IPS-20b (cell line): Measurements from ENCODE around the gene GPR141.

Experiments used
- H3K27ac ChIP-seq: one replicate; pipeline ENCODE4 v1.5.1; 2013; ENCODE audit warnings: low read length
- H3K27me3 ChIP-seq: 2 replicates; pipeline ENCODE4 v1.6.1; 2013; ENCODE audit warnings: mild to moderate bottlenecking, low read length, inconsistent platforms; ENCODE audit not compliant: insufficient read depth
- H3K36me3 ChIP-seq: 2 replicates; pipeline ENCODE4 v1.6.1; 2013; ENCODE audit warnings: low read depth, mild to moderate bottlenecking, inconsistent platforms, low read length, moderate library complexity; ENCODE audit not compliant: insufficient read depth
- H3K4me1 ChIP-seq: 2 replicates; pipeline ENCODE4 v1.6.1; 2013; ENCODE audit warnings: mild to moderate bottlenecking, control low read depth, inconsistent platforms, low read length, moderate library complexity; ENCODE audit not compliant: insufficient read depth
- H3K4me3 ChIP-seq: 2 replicates; pipeline ENCODE4 v1.5.1; 2013; ENCODE audit warnings: mild to moderate bottlenecking, low read length, inconsistent platforms
- H3K9ac ChIP-seq: 2 replicates; pipeline ENCODE4 v1.6.1; 2013; ENCODE audit warnings: low read depth, mild to moderate bottlenecking, inconsistent platforms, low read length, moderate library complexity
- H3K9me3 ChIP-seq: 2 replicates; pipeline ENCODE4 v1.6.1; 2013; ENCODE audit warnings: mild to moderate bottlenecking, low read depth, low read length, inconsistent platforms; ENCODE audit not compliant: insufficient read depth

GPR141 gene

GRCh38 chr7:37665352-37666022 lies 18.1 kb upstream of the GPR141 start:
- Histone ChIP-seq H3K4me3 (no peak overlapping the region), H3K27ac (no peak overlapping the region), H3K9me3 (no peaks in the 10 kb centered on the region), H3K4me1 (peaks cover 25% of the 10 kb centered on the region; the same call in 1 of the 2 replicates), H3K27me3 (no peaks in the 10 kb centered on the region), H3K9ac (no peak overlapping the region), H3K36me3 (no peaks in the 10 kb centered on the region)

GRCh38 chr7:37666026-37666799 lies 17.4 kb upstream of the GPR141 start:
- peaks cover 25% of the 10 kb centered on the region; the same call in 1 of the 2 replicates for H3K4me1 ChIP-seq
- no peaks in the 10 kb centered on the region for H3K36me3 ChIP-seq
- H3K9me3 ChIP-seq, result no peaks in the 10 kb centered on the region
- H3K4me3 ChIP-seq, result no peak overlapping the region
- H3K27me3 ChIP-seq, result no peaks in the 10 kb centered on the region
- H3K9ac ChIP-seq, result no peak overlapping the region
- no peak overlapping the region for H3K27ac ChIP-seq

- Histone ChIP-seq H3K9ac (no peak overlapping the region), H3K4me1 (peaks cover 18% of the 10 kb centered on the region; the same call in 1 of the 2 replicates), H3K4me3 (no peak overlapping the region), H3K36me3 (no peaks in the 10 kb centered on the region), H3K27ac (no peak overlapping the region), H3K27me3 (no peaks in the 10 kb centered on the region), H3K9me3 (no peaks in the 10 kb centered on the region)
These were observed 13.7 kb upstream of the GPR141 start for GRCh38 chr7:37669818-37670217.

DNA sequence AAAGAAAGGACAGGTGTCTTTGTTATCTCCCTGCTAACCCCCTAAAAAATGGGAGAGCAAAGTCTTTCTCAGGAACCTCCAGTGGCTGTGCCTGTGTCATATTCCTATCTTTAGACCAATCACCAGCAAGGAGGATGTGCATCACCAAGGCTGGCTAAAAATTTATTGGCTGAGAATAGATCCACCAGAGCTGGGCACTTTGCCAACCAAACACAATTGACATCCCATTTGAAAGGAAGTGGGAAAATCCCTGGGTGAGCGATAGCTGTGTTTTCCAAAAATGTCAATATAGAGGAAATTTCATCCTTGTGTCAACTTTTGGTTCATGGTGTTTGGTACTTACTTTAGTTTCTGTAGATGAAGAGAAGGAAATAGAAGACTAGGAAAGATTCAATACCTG lies 13.1 kb upstream of the GPR141 start:
- Histone ChIP-seq H3K4me3 (no peak overlapping the region), H3K36me3 (no peaks in the 10 kb centered on the region), H3K27ac (no peak overlapping the region), H3K9me3 (no peaks in the 10 kb centered on the region), H3K27me3 (no peaks in the 10 kb centered on the region), H3K9ac (no peak overlapping the region), H3K4me1 (peaks cover 13% of the 10 kb centered on the region; the same call in 1 of the 2 replicates)

GRCh38 chr7:37671876-37672275 lies 11.7 kb upstream of the GPR141 start:
- H3K9ac ChIP-seq, result no peak overlapping the region
- H3K36me3 ChIP-seq, result no peaks in the 10 kb centered on the region
- H3K27me3 ChIP-seq, result no peaks in the 10 kb centered on the region
- H3K4me1 ChIP-seq, result peaks cover 8% of the 10 kb centered on the region; the same call in 1 of the 2 replicates
- H3K4me3 ChIP-seq, result no peak overlapping the region
- no peak overlapping the region for H3K27ac ChIP-seq
- H3K9me3 ChIP-seq, result no peaks in the 10 kb centered on the region

DNA sequence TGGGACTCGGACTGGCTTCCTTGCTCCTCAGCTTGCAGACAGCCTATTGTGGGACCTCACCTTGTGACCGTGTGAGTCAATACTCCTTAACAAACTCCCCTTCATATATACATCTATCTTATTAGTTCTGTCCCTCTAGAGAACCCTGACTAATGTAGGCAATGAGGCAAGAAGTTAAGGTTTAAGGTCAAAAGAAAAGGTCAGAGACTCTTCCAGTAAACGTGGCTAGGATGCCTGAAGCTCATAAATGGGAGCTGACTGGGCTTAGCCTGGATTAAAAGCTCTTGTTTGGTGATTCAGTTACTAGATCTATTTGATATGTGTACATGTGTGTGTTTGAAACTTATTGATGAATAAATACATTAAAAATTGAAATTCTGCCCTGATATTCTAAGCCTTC lies 10.6 kb upstream of the GPR141 start:
- Histone ChIP-seq H3K27ac (no peak overlapping the region), H3K27me3 (no peaks in the 10 kb centered on the region), H3K4me1 (peaks cover 8% of the 10 kb centered on the region; the same call in 1 of the 2 replicates), H3K9ac (no peak overlapping the region), H3K36me3 (no peaks in the 10 kb centered on the region), H3K9me3 (no peaks in the 10 kb centered on the region), H3K4me3 (no peak overlapping the region)

GRCh38 chr7:37673523-37673922 lies 10.0 kb upstream of the GPR141 start:
- Histone ChIP-seq H3K36me3 (no peaks in the 10 kb centered on the region), H3K9ac (no peak overlapping the region), H3K27ac (no peak overlapping the region), H3K27me3 (no peaks in the 10 kb centered on the region), H3K9me3 (no peaks in the 10 kb centered on the region), H3K4me3 (no peak overlapping the region), H3K4me1 (peaks cover 8% of the 10 kb centered on the region; the same call in 1 of the 2 replicates)

GRCh38 chr7:37674531-37674930 lies 9.0 kb upstream of the GPR141 start:
- no peak overlapping the region for H3K9ac ChIP-seq
- no peaks in the 10 kb centered on the region for H3K9me3 ChIP-seq
- no peaks in the 10 kb centered on the region for H3K27me3 ChIP-seq
- H3K27ac ChIP-seq, result no peak overlapping the region
- no peak overlapping the region for H3K4me3 ChIP-seq
- H3K4me1 ChIP-seq, result peaks cover 6% of the 10 kb centered on the region; the same call in 1 of the 2 replicates
- no peaks in the 10 kb centered on the region for H3K36me3 ChIP-seq

DNA sequence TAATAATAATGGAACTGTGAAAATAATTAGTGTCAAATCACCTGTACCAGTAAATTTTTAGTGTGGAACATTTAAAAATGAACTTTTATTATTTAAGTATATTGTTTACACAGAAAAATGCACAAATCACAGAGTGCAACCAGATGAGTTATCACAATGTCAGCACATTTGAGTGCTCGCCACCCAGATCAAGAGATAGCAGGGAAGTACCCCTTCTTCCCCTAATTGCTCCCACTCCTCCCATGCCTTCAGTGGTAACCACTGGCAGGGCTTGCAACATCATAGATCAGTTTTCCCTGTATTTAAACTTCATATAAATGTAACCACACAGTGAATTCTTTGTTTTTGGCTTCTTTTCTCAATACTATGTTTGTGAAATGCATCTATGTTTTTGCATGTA lies 7.8 kb upstream of the GPR141 start:
- Histone ChIP-seq H3K9me3 (no peaks in the 10 kb centered on the region), H3K4me1 (no peaks in the 10 kb centered on the region), H3K27me3 (no peaks in the 10 kb centered on the region), H3K9ac (no peak overlapping the region), H3K27ac (no peak overlapping the region), H3K36me3 (no peaks in the 10 kb centered on the region), H3K4me3 (no peak overlapping the region)

DNA sequence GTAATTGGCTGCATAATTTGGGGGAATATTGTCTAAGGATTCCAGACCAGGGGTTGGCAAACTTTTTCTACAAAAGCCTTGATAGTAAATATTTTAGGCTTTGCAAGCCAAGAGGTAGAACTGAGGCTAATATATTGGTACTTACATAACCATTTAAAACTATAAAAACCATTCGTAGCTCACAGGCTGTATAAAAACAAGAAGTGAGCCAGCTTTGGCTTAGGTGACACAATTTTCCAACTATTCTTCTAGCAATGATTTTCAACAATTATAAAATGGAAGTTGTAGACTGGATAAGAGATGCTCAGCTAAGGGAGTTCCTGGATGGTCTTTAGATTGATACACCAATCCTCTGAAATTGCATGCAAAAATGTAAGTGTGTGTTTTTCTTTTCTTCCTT lies 1.4 kb downstream of the GPR141 start:
- Histone ChIP-seq H3K27me3 (no peaks in the 10 kb centered on the region), H3K4me1 (peaks cover 12% of the 10 kb centered on the region), H3K4me3 (no peak overlapping the region), H3K9me3 (no peaks in the 10 kb centered on the region), H3K27ac (no peak overlapping the region), H3K9ac (no peak overlapping the region), H3K36me3 (no peaks in the 10 kb centered on the region)

GRCh38 chr7:37686556-37687345 lies 3.2 kb downstream of the GPR141 start:
- Histone ChIP-seq H3K9me3 (no peaks in the 10 kb centered on the region), H3K9ac (no peak overlapping the region), H3K4me1 (peaks cover 12% of the 10 kb centered on the region), H3K36me3 (no peaks in the 10 kb centered on the region), H3K27me3 (no peaks in the 10 kb centered on the region), H3K27ac (no peak overlapping the region), H3K4me3 (no peak overlapping the region)
